HG02885 (cell line): ENCODE data around the gene IQSEC1.
A peak's percentile ranks its signal among the peaks of the same experiment; 100 is the strongest.

Experiments used
- ATAC-seq: cut with Tn5 transposase; IDR thresholded peaks from one replicate; pipeline ENCODE4 v1.9.1; 2021; ENCODE audit warnings: mild to moderate bottlenecking; ENCODE audit not compliant: unreplicated experiment, poor library complexity

Gene IQSEC1

GRCh38 chr3:12977117-12977808 is 96.0 kb downstream of the IQSEC1 start:
- ATAC-seq = no peak

- no peak for ATAC-seq
Measured at GRCh38 chr3:12975748-12976522, 97.3 kb downstream of the IQSEC1 start.

DNA sequence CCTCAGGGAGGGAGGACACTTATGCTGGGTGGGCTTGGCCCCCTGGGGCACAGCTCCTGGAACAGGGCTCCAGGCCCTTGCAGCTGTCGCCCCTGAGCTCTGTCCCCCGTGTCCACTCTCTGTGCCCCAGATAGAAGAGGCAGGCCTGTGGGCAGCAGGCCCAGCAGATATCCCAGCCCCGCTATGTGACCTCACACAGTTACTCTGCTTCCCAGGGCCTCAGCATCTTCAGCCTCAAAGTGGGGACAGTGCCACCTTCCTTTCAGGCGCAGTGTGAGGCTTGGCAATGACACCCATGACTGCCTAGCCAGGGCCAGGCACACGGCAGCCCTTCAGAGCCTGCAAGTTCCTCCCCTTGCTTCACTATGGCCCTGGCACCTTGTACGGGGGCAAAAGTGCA is 98.4 kb downstream of the IQSEC1 start:
- ATAC-seq = no peak

DNA sequence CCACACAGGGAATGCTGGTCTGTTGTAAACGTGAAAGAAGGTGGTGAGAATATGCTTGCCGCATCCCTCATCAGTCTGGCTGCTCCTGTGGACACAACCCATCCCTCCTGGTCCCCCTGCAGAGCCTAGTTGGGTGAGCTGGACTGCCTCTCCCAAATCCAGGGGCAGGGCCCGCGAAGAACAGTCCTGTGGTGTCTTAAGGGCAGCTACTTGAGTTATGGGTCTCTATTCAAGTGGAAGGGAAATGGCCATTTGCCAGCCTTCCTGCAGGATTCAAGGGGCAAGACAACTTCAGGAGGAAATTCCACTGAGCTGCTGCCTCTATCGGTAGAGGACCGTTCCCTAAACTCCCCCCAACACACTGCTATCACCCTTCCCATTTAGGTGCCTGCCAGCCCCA is 98.9 kb downstream of the IQSEC1 start:
- ATAC-seq = no peak

- ATAC-seq = no peak
Measured at GRCh38 chr3:12973827-12974226, 99.4 kb downstream of the IQSEC1 start.

DNA sequence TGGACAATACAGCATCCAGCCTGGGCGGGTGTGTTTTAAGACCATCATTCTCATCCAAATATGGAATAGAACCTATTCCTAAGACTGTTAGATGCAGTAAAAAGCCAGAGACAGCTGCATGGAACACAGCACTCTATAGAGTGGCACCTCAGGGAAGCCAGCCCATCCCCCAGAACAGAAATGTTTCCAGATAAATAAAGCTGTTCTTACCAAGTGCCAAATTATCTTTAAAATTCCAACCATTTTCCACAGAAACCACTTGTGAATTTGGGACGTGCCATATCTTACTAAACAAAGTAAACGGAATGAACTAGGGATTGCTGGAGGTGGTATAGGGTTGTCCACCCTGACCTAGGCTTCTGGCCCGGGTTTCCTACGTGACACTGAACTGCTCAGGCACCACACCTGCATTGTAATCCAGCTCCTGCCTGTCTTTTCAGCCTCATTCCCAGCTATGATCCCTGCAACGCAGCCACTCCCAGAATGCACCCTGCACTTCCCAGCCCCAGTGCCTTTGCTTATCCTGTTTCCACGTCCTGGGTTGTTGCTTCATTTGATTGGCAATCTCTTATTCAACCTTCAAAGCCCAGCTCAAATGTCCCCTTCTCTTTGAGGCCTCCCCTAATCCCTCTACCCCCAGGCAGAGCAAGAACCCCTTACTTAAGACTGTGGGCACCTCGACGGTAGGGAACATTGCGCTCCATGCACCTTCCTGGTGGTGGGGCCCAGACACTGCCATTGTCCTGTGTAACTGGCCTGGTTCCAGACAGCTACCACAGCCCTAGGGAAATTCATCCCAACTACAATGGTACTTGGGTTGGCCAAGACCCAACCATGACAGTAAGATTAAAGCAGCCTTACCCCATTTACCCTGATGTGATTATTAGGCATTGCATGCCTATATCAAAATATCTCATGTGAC is 100.2 kb downstream of the IQSEC1 start:
- no peak for ATAC-seq

GRCh38 chr3:12972043-12972442 is 101.2 kb downstream of the IQSEC1 start:
- no peak for ATAC-seq

DNA sequence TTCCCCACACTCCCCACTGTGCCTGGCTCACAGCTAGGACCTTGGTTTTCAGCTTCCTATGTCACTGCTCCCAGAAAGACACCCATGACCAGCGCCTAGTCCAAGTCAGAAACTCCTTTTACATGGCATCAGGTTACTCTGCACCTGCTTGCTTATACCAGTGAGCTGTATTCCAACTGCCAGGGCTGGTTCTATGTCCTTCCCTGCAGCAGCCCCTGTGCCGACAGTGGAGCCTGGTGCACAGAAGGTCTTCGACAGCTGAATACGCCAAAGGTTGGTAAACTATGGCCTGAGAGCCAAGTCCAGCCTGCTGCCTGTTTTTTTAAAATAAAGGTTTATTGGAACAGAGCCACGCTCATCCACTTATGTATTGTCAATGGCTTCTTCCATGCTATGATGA is 102.5 kb downstream of the IQSEC1 start:
- no peak for ATAC-seq

DNA sequence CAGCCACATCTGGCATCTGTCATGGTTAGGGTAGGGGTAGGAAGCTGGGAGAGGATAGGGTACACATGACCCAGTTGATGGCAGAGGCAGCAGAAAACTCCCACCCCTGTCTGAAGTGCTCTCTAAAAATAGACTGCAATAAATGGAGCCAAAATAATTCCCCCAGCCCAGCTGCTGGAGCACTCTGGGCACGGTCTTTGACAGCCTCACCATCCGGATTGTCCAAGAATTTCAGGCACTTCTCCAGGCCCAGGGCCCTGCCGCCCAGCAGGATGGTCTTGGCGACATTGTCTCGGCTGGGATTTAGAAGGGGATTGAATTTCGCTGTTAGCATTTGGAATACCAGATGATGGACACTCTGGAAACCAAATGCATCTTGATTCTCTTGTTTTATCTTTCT is 103.7 kb downstream of the IQSEC1 start:
- no peak for ATAC-seq

- no peak for ATAC-seq
Measured at GRCh38 chr3:12968541-12968940, 104.7 kb downstream of the IQSEC1 start.

- ATAC-seq = peak; percentile 83
Measured at GRCh38 chr3:12967606-12968351, 105.5 kb downstream of the IQSEC1 start.

- ATAC-seq = peak; percentile 28
Measured at GRCh38 chr3:12966847-12967605, 106.2 kb downstream of the IQSEC1 start.

DNA sequence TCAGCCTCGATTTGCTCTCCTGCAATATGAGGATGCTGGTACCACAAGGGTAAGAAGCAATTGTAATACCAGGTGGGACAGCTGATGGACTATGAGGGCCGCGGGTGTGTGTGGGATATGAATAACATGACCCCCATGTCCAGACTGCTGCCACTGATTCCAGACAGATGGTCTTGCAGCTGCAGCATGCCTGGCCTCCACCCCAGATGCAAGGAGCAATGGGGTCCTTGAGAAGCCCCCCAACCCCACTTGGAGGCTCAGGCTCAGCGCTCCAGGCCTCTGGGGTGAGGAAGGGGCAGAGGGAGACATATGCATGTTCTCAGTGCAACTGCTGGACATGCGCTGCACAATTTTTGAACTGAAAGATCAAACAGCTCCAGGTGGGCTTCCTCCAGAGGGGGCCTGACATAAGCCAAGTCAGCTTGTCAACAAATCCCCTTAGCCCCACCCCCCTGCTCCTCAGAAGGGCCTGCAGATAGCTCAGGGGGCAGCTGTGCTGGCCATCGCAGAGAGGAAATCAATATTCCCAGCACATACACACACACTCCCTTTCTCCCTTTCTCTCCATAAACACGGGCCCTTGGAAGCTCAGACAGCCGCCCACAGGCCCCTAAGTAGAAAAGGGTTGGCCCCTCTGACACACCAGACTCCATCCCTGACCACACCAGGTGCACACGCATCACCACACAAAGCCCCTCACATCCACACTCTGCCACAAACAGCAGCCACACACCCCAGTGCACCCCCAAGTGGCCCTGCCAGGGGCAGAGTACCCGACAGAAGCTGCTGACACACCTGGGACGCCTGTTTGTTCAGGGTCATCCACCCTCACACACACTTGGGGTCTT is 107.0 kb downstream of the IQSEC1 start:
- no peak for ATAC-seq

- ATAC-seq = no peak
Measured at GRCh38 chr3:12964711-12965612, 108.3 kb downstream of the IQSEC1 start.

- ATAC-seq = no peak
Measured at GRCh38 chr3:12963922-12964701, 109.1 kb downstream of the IQSEC1 start.

DNA sequence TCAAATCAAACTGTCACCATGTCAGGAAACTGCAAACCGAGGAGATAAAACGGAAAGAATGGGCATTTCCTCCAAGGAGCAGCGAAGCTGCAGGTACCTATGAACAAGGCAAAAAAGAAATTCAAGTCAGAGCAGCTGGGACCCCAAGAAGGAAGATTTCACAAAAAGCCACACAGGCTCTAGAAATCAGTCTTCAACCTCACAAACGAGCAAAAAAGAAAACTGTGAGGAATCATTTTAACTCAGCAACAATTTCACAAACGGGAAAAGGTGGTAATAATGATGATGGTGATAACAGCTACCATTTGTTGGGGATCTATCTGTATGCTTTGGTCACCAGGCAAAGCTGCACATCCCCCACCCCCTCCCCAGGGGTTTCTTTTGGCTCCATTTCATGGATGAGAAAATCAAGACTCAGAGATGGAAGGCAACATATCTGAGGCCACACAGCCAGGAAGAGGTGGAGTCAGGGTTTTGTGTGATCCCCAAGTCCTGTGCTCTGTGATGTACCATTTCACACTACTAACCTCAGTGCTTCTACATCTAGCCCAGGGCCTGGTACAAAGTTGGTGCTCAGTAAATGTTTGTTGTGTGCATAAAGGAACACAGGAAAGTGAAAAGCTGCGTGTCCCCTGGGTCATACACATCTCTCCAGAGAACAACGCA is 109.9 kb downstream of the IQSEC1 start:
- ATAC-seq = no peak
